ENCODE results near the gene HAGH.
"Not testable (repeated sequence)": the region's sequence is repeated elsewhere in the genome, so short reads cannot be mapped to it uniquely, and the experiment has no call there.

The HAGH gene

DNA sequence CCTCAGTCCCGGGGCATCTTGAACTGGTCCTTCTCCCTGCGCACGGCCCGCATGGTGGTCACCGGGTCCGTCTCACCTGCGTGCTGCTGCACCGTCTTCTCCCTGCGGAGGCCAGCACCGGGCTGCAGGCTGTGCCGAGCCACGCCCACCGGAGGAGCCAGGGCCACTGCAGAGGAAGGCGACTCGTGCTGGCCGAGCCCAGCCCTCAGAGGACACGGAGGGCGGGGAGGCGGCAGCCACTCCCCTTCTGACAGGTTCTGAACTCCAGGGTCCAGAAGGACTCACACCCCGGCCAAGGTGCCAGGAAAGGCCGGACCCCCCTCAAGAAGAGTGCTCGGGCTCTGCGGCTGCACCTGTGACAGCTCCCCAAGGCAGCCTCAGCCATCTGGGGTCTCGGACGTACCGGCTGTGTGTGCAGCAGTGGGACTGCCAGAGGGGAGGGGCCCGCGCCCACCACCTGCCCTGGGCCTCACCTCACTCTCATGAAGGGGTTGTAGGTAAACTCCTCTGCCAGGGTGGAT is 17.3 kb downstream of the HAGH start:
- TF ChIP-seq CTCF (IDR thresholded peaks at IDR 0.05; ENCODE audit: low read depth, low read length) = no peak
- H3K4me3 ChIP-seq (ENCODE audit: low read depth, low read length) = no peak overlapping the region

GRCh38 chr16:1808691-1809090 is 17.9 kb downstream of the HAGH start:
- no peak for TF ChIP-seq CTCF (IDR thresholded peaks at IDR 0.05; ENCODE audit: low read depth, low read length)
- H3K4me3 ChIP-seq (ENCODE audit: low read depth, low read length) = no peak overlapping the region

DNA sequence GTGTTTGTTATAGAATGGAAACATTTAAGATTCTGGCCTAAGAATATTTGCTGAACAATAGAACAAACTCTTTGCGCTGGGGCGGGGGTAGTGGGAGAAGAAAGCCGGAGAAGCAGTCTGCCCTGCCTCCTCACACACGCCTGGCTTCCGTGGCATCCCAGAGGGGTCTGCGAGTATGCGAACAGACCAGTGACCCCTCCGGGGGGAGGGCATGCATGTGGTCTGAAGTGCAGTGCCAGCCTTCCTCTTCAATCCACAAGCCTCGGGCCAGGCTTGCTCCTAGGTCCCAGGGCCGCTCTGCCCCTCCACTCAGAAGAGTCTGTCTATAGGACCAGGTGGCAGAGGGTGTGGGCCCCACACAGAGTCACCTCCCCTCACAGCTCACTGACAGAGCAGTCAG is 19.0 kb downstream of the HAGH start:
- no peak overlapping the region for H3K4me3 ChIP-seq (ENCODE audit: low read depth, low read length)
- TF ChIP-seq CTCF (IDR thresholded peaks at IDR 0.05; ENCODE audit: low read depth, low read length) = no peak

DNA sequence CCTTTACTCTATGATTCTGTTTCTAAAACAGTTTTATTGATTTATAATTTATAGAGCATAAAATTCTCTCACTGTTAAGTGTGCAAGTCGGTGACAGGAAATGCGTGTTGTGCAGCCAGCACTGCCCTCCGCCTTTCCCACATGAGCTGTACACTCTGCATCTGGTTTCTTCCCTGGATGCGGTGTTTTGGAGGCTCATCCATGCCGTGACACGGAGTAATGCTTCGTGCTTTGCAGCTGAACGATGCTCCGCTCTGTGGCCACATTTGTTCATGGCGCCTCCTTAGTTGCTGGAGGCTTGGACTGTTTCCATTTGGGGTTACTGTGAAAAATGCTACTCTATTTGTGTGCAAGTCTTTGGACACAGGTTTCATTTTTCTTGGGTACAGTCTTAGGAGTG is 25.9 kb downstream of the HAGH start:
- H3K4me3 ChIP-seq (ENCODE audit: low read depth, low read length) = no peak overlapping the region
- no peak for TF ChIP-seq CTCF (IDR thresholded peaks at IDR 0.05; ENCODE audit: low read depth, low read length)

- H3K4me3 ChIP-seq (ENCODE audit: low read depth, low read length) = not testable (repeated sequence)
These were observed 27.4 kb downstream of the HAGH start for GRCh38 chr16:1799263-1799662.

- TF ChIP-seq CTCF (IDR thresholded peaks at IDR 0.05; ENCODE audit: low read depth, low read length) = no peak
- H3K4me3 ChIP-seq (ENCODE audit: low read depth, low read length) = no peak overlapping the region
These were observed 31.5 kb downstream of the HAGH start for GRCh38 chr16:1794908-1795666.

GRCh38 chr16:1794221-1794871 is 32.3 kb downstream of the HAGH start:
- no peak overlapping the region for H3K4me3 ChIP-seq (ENCODE audit: low read depth, low read length)
- no peak for TF ChIP-seq CTCF (IDR thresholded peaks at IDR 0.05; ENCODE audit: low read depth, low read length)

All from WI38 (cell line).